Hematopoietic multipotent progenitor cell treated with erythropoietin and hydrocortisone succinate and interleukin-3 and kit ligand, for 15 days (in vitro differentiated cells): ENCODE measurements around the gene CHSY1.
A peak's percentile ranks its signal among the peaks of the same experiment; 100 is the strongest.

Experiments used
- DNase-seq: peaks from one replicate; pipeline ENCODE4 v3.0.0-alpha.2; 2015; ENCODE audit warnings: low spot score

Gene CHSY1

GRCh38 chr15:101267320-101268104, 15.7 kb upstream of the CHSY1 start:
- DNase-seq, result no peak

GRCh38 chr15:101266787-101267186, 14.9 kb upstream of the CHSY1 start:
- DNase-seq, result no peak

- DNase-seq, result no peak
Measured at GRCh38 chr15:101266034-101266433, 14.2 kb upstream of the CHSY1 start.

DNA sequence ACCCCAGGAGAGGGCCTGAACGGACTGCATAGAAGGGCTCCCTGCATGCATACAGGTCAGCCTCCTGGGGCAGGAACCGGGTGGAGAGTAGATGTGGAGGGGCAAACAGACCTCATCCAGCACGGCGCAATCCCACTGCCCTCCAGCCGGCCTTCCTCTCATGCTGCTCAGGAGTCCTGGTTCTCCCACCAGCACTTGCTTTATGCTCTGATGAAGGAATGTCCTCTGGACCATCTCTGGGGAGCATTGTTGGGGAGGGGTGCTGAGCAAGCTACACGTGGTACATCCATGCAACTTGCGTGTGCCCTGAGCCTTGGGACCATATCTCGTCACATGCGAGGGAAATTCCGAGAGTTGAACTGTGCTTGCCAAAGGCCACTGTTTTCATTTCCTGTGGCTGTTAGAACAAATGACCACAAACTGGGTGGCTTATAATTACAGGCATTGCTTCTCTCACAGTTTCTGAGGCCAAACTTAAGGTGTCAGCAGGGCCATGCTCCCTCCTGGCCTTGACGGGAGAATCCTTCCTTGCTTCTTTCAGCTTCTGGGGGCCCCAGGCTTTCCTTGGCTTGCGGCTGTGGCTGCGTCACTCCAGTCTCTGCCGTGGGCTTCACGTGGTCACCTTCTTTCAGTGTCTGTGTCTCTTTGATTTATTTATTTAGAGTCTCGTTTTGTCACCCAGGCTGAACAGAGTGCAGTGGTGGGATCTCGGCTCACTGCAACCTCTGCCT, 13.2 kb upstream of the CHSY1 start:
- no peak for DNase-seq

DNA sequence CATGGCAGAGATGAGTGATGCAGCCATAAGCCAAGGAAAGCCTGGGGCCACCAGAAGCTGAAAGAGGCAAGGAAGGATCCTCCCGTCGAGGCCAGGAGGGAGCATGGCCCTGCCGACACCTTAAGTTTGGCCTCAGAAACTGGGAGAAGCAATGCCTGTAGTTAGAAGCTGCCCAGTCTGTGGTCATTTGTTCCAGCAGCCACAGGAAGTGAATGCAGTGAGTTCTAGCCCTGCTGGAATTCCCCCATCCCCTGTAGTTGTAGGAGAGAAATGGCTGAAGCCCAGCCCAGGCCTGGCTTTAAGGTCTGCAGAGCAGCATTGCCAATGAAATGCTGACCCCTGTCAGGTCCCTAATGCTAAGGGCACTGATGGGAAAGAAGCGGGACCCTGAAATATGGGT, 12.2 kb upstream of the CHSY1 start:
- no peak for DNase-seq

- no peak for DNase-seq
Measured at GRCh38 chr15:101262551-101262950, 10.7 kb upstream of the CHSY1 start.

- peak; percentile 76 for DNase-seq
Measured at GRCh38 chr15:101258238-101259144, 6.6 kb upstream of the CHSY1 start.

- DNase-seq, result no peak
Measured at GRCh38 chr15:101256757-101257156, 4.9 kb upstream of the CHSY1 start.

GRCh38 chr15:101255615-101256241, 3.9 kb upstream of the CHSY1 start:
- peak; percentile 85 for DNase-seq

- DNase-seq, result peak; percentile 61
Measured at GRCh38 chr15:101255051-101255395, 3.2 kb upstream of the CHSY1 start.

DNA sequence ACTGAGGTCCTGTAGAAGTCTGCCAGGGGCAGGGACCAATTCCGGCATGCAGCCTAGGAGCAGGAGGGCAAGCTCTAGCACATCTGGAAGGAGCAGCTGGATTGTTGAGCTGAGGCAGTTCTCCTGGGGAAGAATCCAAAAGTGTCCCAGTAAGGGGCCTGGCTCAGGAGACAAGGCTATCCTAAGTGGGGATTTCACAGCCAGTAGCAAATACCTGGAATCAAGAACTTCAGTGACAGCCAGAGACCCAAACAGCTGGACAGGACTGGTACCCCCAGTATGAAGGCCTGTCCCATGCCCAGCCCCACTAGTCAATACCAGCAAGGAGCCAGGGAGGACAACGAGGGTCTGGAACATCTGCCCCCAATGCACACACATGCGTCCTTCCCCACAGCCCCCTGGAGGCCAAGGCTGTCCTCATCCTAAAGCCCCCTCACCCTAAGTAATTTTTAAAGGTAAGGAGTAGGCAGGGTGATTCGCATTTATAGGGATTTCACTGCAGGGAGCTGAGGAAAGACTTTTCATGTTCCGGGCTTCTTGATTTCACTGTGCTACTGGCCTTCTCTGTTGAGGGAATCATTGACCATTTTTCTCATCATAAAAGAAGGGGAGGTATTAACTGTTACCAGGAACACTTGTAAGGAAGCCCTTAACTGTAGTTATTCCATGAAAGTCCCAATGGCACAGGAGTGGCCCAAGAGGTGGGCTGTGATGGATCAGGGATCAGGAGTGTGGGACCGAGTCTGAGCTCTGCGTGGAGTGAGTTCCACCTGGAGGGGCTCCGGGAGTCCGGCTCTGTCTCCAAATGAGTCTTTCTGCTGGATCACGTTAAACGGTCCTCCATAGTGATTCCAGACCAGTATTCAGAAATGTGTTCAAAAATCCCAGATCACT, 2.6 kb upstream of the CHSY1 start:
- DNase-seq, result no peak

DNA sequence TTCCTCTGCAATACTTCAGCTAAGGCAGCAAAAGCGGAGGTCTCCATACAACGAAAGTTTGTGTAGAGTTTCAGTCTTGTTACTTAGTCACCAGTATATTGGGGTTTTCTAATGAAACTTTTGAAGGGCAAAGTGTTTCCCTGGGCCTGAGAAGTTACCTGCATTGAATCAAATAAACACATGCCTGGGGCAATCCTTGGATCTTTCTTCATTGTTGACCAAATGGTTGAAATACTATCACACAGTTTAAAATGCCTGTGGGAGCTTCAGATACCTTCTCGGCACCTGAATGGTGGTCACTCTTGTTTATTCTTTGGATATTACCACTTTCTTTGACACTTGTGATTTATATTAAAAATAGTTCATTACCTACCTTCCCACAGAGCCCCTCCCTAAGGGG, 988 bp upstream of the CHSY1 start:
- no peak for DNase-seq

- peak; percentile 45 for DNase-seq
Measured at GRCh38 chr15:101250873-101251829, 697 bp downstream of the CHSY1 start.

- DNase-seq, result no peak
Measured at GRCh38 chr15:101250341-101250831, 1.5 kb downstream of the CHSY1 start.

GRCh38 chr15:101248274-101248673, 3.6 kb downstream of the CHSY1 start:
- no peak for DNase-seq

DNA sequence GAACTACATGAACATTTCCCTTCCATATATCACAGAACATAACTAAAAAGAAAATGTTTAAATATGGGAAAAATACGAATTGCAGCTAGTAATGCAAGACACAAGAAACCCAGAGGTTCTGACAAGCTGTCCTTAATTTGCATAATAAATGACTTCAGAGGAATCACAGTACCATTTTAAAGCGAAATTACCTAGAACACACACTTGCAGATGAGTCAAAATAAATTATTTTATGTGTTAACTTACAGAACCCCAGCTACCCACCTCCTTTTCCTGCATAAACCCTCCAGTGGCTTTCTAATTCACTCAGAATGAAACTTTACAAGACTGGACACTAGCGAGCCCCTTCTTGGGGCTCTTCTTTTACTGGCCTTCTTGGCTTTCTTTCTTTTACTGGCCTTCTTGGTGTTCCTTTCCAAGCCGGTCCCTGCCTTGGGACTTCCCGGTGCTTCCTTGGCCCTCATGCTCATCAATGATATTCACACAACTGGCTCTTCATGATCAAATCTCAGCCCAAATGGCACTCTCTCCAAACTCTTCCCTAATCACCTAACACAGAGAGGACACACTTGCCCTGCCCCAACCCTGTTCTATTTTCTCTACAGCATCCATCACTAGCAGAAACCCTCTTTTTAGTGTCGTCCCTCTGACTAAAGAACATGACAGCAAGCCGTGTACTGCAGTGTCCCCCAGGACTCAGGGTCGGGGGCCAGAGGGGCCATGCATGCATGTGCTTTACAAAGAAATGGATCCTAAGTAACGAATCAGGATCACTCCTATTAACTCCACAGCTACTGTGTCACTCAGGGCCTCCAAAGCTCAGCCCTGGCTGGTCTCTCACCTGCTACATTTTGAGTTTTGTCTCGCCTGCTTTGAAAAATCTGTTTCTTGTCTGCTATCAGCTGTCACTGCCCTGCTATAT, 4.8 kb downstream of the CHSY1 start:
- no peak for DNase-seq

GRCh38 chr15:101246391-101246790, 5.5 kb downstream of the CHSY1 start:
- no peak for DNase-seq

- DNase-seq, result no peak
Measured at GRCh38 chr15:101244889-101245668, 6.8 kb downstream of the CHSY1 start.
